Frontal cortex (tissue), 4 donors: ENCODE results near the gene PCDHB9. TPM values are rescaled to one million over a fixed set of nuclear protein-coding genes. Genes with fewer than 3 reads are reported as not detected.
"Not testable (repeated sequence)": the region's sequence is repeated elsewhere in the genome, so short reads cannot be mapped to it uniquely, and the experiment has no call there.

Experiments
- DNase-seq, 2 donors: peaks; one replicate each; pipeline ENCODE4 v3.0.0; 2012; ENCODE audit warnings: low spot score in 2 of 2
- FAIRE-seq: peaks from 2 replicates; lab custom pipeline; 2012; peaks lifted over from hg19 to GRCh38; lab: Jason Lieb, UNC
- total RNA-seq: library from RNA; depleted of rRNA; stranded (reverse); fragments of >200 nt; gene quantifications from one replicate; pipeline ENCODE4 v1.2.3, GENCODE V29; 2014
- donor health status: control.
- donor health status: control.
- donor health status: control.

PCDHB9 gene
- total RNA-seq, 1 donor from 2014 or later, result 4.9 TPM

- DNase-seq, FAIRE-seq: not testable (repeated sequence)
Observed at GRCh38 chr5:141184117-141184855, 2.7 kb upstream of the PCDHB9 start.

GRCh38 chr5:141188682-141189081, 1.7 kb downstream of the PCDHB9 start:
- DNase-seq, FAIRE-seq: not testable (repeated sequence)

GRCh38 chr5:141189131-141189530, 2.2 kb downstream of the PCDHB9 start:
- DNase-seq, FAIRE-seq: not testable (repeated sequence)

GRCh38 chr5:141192110-141192725, 5.3 kb downstream of the PCDHB9 start, which contains the start of gene PCDHB10:
PCDHB10 (plus strand) TSS chr5:141192353; CDS start chr5:141192553, 200 bp downstream.
- no peak for FAIRE-seq
- DNase-seq, result no peak

- not testable (repeated sequence) for DNase-seq, FAIRE-seq
Observed at GRCh38 chr5:141194332-141194731, 7.4 kb downstream of the PCDHB9 start.

- FAIRE-seq, result no peak
- DNase-seq, result no peak
Observed at GRCh38 chr5:141196363-141196762, 9.4 kb downstream of the PCDHB9 start.

GRCh38 chr5:141199359-141200235, 12.6 kb downstream of the PCDHB9 start, which contains the start of gene PCDHB11:
PCDHB11 (plus strand) TSS chr5:141199627; CDS start chr5:141199775, 148 bp downstream.
- FAIRE-seq (no peak), DNase-seq (no peak)

- not testable (repeated sequence) for FAIRE-seq, DNase-seq
Observed at GRCh38 chr5:141201126-141201525, 14.2 kb downstream of the PCDHB9 start.

GRCh38 chr5:141201646-141202045, 14.7 kb downstream of the PCDHB9 start:
- not testable (repeated sequence) for DNase-seq, FAIRE-seq

GRCh38 chr5:141208478-141208877, 21.5 kb downstream of the PCDHB9 start, which contains the start of gene PCDHB12:
PCDHB12 (plus strand) TSS chr5:141208719; CDS start chr5:141208908, 189 bp downstream.
- FAIRE-seq, result no peak
- no peak for DNase-seq

- DNase-seq, FAIRE-seq: not testable (repeated sequence)
Observed at GRCh38 chr5:141210281-141210680, 23.3 kb downstream of the PCDHB9 start.

- DNase-seq, FAIRE-seq: not testable (repeated sequence)
Observed at GRCh38 chr5:141210849-141211248, 23.9 kb downstream of the PCDHB9 start.

GRCh38 chr5:141213656-141214339, 26.8 kb downstream of the PCDHB9 start, which contains the start of gene PCDHB13:
PCDHB13 (plus strand) TSS chr5:141213919; CDS start chr5:141214124, 205 bp downstream.
- not testable (repeated sequence) for FAIRE-seq, DNase-seq

GRCh38 chr5:141214583-141214982, 27.6 kb downstream of the PCDHB9 start:
- DNase-seq, result not testable (repeated sequence)

GRCh38 chr5:141215504-141215903, 28.5 kb downstream of the PCDHB9 start:
- FAIRE-seq, DNase-seq: not testable (repeated sequence)

More at GRCh38 chr5:141214583-141214982, 27.6 kb downstream of the PCDHB9 start:
- not testable (repeated sequence) for FAIRE-seq

GRCh38 chr5:141216035-141216434, 29.1 kb downstream of the PCDHB9 start:
- not testable (repeated sequence) for DNase-seq, FAIRE-seq

GRCh38 chr5:141223112-141223783, 36.3 kb downstream of the PCDHB9 start, which contains the start of gene PCDHB14:
PCDHB14 (plus strand) TSS chr5:141223343; CDS start chr5:141223506, 163 bp downstream.
- FAIRE-seq, result no peak
- DNase-seq, result no peak

GRCh38 chr5:141224844-141225243, 37.9 kb downstream of the PCDHB9 start:
- not testable (repeated sequence) for DNase-seq, FAIRE-seq
